ENCODE measurements around the gene ENTPD7. TPM values are rescaled to one million over a fixed set of nuclear protein-coding genes. Genes with fewer than 3 reads are reported as not detected.

Gene ENTPD7
- total RNA-seq, 1 experiment from 2014 or later, result 19.4 TPM

Small RNA genes lying within 50 kb of the gene (small RNA-seq; reads per million reads assigned to genes)
- 0 reads per million in 2 experiments for gene AL133353.1

Other genes starting within 250 kb of the ENTPD7 start
- gene GOT1, start 228.9 kb upstream of the ENTPD7 start, total RNA-seq (2014; rRNA removed; shearing (Covaris generic)), result 32.4 and 37.0 TPM in 2 replicates
- 0.19 and 0.24 TPM in 2 replicates for gene NKX2-3, start 126.6 kb upstream of the ENTPD7 start, total RNA-seq (2014; rRNA removed; shearing (Covaris generic))
- gene SLC25A28, start 39.1 kb upstream of the ENTPD7 start, total RNA-seq (2014; rRNA removed; shearing (Covaris generic)), result 14.6 and 14.7 TPM in 2 replicates
- 36.1 and 38.0 TPM in 2 replicates for gene COX15, start 72.6 kb downstream of the ENTPD7 start, total RNA-seq (2014; rRNA removed; shearing (Covaris generic))
- gene CUTC, start 72.7 kb downstream of the ENTPD7 start, total RNA-seq (2014; rRNA removed; shearing (Covaris generic)), result 8.5 and 10.9 TPM in 2 replicates
- gene ABCC2, start 123.1 kb downstream of the ENTPD7 start, total RNA-seq (2014; rRNA removed; shearing (Covaris generic)), result 99.4 and 113 TPM in 2 replicates